ENCODE results near the gene TMEM236.

TMEM236 gene

GRCh38 chr10:17835688-17836087 is 83.7 kb downstream of the TMEM236 start:
- DNase-seq = peak; percentile 95

- peak; percentile 57 for DNase-seq
These were observed 84.9 kb downstream of the TMEM236 start for GRCh38 chr10:17836942-17837341.

- DNase-seq = no peak
These were observed 86.2 kb downstream of the TMEM236 start for GRCh38 chr10:17838080-17838648.

GRCh38 chr10:17841050-17841449 is 89.0 kb downstream of the TMEM236 start:
- peak; percentile 66 for DNase-seq

- no peak for DNase-seq
These were observed 90.6 kb downstream of the TMEM236 start for GRCh38 chr10:17842641-17843040.

GRCh38 chr10:17847585-17848296 is 95.7 kb downstream of the TMEM236 start:
- peak; percentile 13 for DNase-seq

GRCh38 chr10:17848646-17849045 is 96.6 kb downstream of the TMEM236 start:
- no peak for DNase-seq

Measured in HCEC 1CT (cell line).